ENCODE measurements around the gene CHD2. TPM values are rescaled to one million over a fixed set of nuclear protein-coding genes. Genes with fewer than 3 reads are reported as not detected.
"Not testable (repeated sequence)": the region's sequence is repeated elsewhere in the genome, so short reads cannot be mapped to it uniquely, and the experiment has no call there.

CHD2 gene
- total RNA-seq, 1 donor from 2014 or later = 100 TPM

- no peaks in the 10 kb centered on the region for H3K27me3 ChIP-seq
- peaks cover 0 to 10% of the 10 kb centered on the region in 2 donors for H3K36me3 ChIP-seq
- H3K4me1 ChIP-seq = peaks cover 49% of the 10 kb centered on the region
- H3K9me3 ChIP-seq = no peaks in the 10 kb centered on the region
- intact Hi-C loops (cut with DNase I) = loop anchor here (5.0 to 10.0 kb wide), 2 partner anchors 954 to 1087 kb away; no protein-coding TSS in a partner anchor
- TF ChIP-seq, protein P1, sequence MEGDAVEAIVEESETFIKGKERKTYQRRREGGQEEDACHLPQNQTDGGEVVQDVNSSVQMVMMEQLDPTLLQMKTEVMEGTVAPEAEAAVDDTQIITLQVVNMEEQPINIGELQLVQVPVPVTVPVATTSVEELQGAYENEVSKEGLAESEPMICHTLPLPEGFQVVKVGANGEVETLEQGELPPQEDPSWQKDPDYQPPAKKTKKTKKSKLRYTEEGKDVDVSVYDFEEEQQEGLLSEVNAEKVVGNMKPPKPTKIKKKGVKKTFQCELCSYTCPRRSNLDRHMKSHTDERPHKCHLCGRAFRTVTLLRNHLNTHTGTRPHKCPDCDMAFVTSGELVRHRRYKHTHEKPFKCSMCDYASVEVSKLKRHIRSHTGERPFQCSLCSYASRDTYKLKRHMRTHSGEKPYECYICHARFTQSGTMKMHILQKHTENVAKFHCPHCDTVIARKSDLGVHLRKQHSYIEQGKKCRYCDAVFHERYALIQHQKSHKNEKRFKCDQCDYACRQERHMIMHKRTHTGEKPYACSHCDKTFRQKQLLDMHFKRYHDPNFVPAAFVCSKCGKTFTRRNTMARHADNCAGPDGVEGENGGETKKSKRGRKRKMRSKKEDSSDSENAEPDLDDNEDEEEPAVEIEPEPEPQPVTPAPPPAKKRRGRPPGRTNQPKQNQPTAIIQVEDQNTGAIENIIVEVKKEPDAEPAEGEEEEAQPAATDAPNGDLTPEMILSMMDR (IDR thresholded peaks at IDR 0.05) = peak; percentile 65 to 90 (median 76)
- no peak for TF ChIP-seq POLR2AphosphoS5 (IDR thresholded peaks at IDR 0.05; ENCODE audit: insufficient read depth in 1 of 2, low read depth in 1 of 2)
- peak in 1 of 2 donors; percentile 88 for DNase-seq (ENCODE audit: extremely low spot score in 2 of 2)
- no peak overlapping the region for H3K4me3 ChIP-seq
- peak overlapping the region; percentile 79 for H3K27ac ChIP-seq
Measured at GRCh38 chr15:93030430-93031102, 130.4 kb downstream of the CHD2 start.

DNA sequence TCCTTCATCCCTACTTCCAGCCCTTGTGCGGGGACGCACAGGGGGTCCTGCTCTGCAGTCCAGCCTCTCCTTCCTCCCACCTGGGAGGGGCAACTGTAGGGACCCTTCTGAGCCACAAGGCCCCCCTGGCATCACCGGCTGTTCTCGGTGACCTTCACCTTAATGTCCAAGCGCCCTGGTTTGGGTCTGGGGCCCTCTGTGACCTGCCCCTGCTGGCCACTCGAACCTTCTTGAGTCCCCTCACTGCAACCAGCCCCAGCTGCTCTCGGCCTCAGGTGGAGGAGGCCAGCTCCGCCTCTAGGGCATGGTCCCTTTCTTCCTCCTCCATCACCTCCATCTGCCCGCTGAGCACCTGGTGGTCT is 131.0 kb downstream of the CHD2 start:
- intact Hi-C loops (cut with DNase I) = loop anchor here (5.0 to 10.0 kb wide), 2 partner anchors 954 to 1086 kb away; no protein-coding TSS in a partner anchor
- Histone ChIP-seq H3K27me3 (no peaks in the 10 kb centered on the region), H3K9me3 (no peaks in the 10 kb centered on the region), H3K4me3 (no peak overlapping the region), H3K4me1 (peaks cover 49% of the 10 kb centered on the region), H3K36me3 (peaks cover 0 to 4% of the 10 kb centered on the region in 2 donors), H3K27ac (no peak overlapping the region)
- TF ChIP-seq, protein P1 (IDR thresholded peaks at IDR 0.05) = no peak
- TF ChIP-seq POLR2AphosphoS5 (IDR thresholded peaks at IDR 0.05; ENCODE audit: insufficient read depth in 1 of 2, low read depth in 1 of 2) (no peak), POLR2A (IDR thresholded peaks at IDR 0.05) (no peak)
- no peak for DNase-seq (ENCODE audit: extremely low spot score in 2 of 2)

GRCh38 chr15:93031557-93032384 is 131.6 kb downstream of the CHD2 start:
- not testable (repeated sequence) for H3K9me3 ChIP-seq; H3K27me3 ChIP-seq; H3K36me3 ChIP-seq; H3K27ac ChIP-seq; H3K4me3 ChIP-seq; DNase-seq (ENCODE audit: extremely low spot score in 2 of 2)
- intact Hi-C loops (cut with DNase I) = loop anchor here (5.0 to 10.0 kb wide), 2 partner anchors 953 to 1086 kb away; no protein-coding TSS in a partner anchor
- peaks cover 47% of the 10 kb centered on the region for H3K4me1 ChIP-seq

DNA sequence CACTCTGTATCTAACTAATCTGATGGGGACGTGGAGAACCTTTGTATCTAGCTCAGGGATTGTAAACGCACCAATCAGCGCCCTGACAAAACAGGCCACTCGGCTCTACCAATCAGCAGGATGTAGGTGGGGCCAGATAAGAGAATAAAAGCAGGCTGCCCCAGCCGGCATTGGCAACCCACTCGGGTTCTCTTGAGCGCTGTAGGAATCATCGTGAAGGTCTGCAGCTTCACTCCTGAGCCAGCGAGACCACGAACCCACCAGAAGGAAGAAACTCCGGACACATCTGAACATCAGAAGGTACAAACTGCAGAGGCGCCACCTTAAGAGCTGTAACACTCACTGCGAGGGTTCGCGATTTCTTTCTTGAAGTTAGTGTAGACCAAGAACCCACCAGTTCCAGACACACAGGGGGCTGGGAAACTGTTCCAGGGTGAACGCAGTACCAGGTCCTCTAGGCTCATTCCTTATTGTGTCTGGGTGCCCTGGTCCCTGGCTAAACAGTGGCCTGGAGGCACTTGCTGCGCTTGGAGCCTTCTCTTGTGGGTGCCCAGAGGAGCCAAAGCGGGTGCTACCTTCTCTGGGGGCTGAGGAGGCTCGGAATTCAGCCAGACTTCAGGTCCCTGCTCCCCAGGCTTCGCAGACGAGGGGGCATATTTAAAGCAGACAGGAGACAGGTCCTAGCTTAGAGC is 132.5 kb downstream of the CHD2 start:
- not testable (repeated sequence) for H3K4me3 ChIP-seq; H3K9me3 ChIP-seq; DNase-seq (ENCODE audit: extremely low spot score in 2 of 2); H3K27ac ChIP-seq; H3K36me3 ChIP-seq; H3K27me3 ChIP-seq
- intact Hi-C loops (cut with DNase I) = loop anchor here (5.0 to 10.0 kb wide), 2 partner anchors 952 to 1085 kb away; no protein-coding TSS in a partner anchor
- H3K4me1 ChIP-seq = peaks cover 47% of the 10 kb centered on the region

DNA sequence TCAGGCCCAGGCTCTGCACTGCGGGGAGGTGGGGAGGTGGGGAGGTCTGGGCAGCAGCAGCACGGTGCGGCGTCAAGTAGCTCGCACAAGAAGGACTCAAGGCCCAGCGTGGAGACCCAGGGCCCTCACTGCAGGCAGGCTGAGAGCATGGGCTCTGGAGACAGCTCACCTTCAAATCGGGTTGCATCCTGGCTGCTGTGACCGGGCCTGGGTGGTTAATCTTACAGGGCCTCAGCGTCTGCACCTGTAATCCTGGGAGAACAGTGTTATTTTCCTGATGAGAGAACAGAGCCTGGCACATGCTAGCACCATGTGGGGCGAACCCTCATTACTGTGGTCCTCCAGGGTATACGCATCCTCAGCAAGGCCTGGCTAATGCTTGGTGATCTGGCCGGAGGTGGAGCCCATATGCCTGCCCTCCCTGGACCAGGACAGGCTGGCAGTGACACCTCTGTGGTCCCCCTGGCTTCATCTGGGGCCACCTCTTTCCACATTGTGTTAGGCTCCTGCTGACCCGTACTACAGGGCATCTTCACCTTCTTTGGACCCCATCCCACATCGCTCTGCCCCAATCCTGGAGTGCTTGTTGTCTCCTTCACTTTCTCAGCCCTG is 133.4 kb downstream of the CHD2 start:
- no peak for DNase-seq (ENCODE audit: extremely low spot score in 2 of 2)
- Histone ChIP-seq H3K36me3 (no peaks in the 10 kb centered on the region), H3K27ac (no peak overlapping the region), H3K4me1 (peaks cover 45% of the 10 kb centered on the region), H3K9me3 (no peaks in the 10 kb centered on the region), H3K27me3 (no peaks in the 10 kb centered on the region), H3K4me3 (no peak overlapping the region)
- no peak for TF ChIP-seq POLR2AphosphoS5 (IDR thresholded peaks at IDR 0.05; ENCODE audit: insufficient read depth in 1 of 2, low read depth in 1 of 2)
- TF ChIP-seq POLR2A (IDR thresholded peaks at IDR 0.05) = no peak
- intact Hi-C loops (cut with DNase I) = loop anchor here (5.0 to 10.0 kb wide), 2 partner anchors 951 to 1084 kb away; no protein-coding TSS in a partner anchor

GRCh38 chr15:93034512-93034911 is 134.4 kb downstream of the CHD2 start:
- DNase-seq (ENCODE audit: extremely low spot score in 2 of 2) = no peak
- peaks cover 35% of the 10 kb centered on the region for H3K4me1 ChIP-seq
- H3K4me3 ChIP-seq = no peak overlapping the region
- TF ChIP-seq POLR2A (IDR thresholded peaks at IDR 0.05) = no peak
- TF ChIP-seq POLR2AphosphoS5 (IDR thresholded peaks at IDR 0.05; ENCODE audit: insufficient read depth in 1 of 2, low read depth in 1 of 2) = no peak
- TF ChIP-seq, protein P1 (IDR thresholded peaks at IDR 0.05) = no peak
- no peaks in the 10 kb centered on the region for H3K9me3 ChIP-seq
- intact Hi-C loops (cut with DNase I) = loop anchor here (5.0 to 10.0 kb wide), 2 partner anchors 950 to 1083 kb away; no protein-coding TSS in a partner anchor
- H3K27me3 ChIP-seq = no peaks in the 10 kb centered on the region
- no peak overlapping the region for H3K27ac ChIP-seq
- H3K36me3 ChIP-seq = no peaks in the 10 kb centered on the region
